Measurements from ENCODE around the gene ZNF236. TPM values are rescaled to one million over a fixed set of nuclear protein-coding genes. Genes with fewer than 3 reads are reported as not detected.

The ZNF236 gene
- total and polyA plus RNA-seq, 2 donors (not counting 3 experiments of a cell fraction or from before 2014, with no cell fraction given): 4.5 to 14.7 TPM

GRCh38 chr18:76913583-76913982 is 91.2 kb downstream of the ZNF236 start:
- no peaks in the 10 kb centered on the region for H3K79me2 ChIP-seq (ENCODE audit: control insufficient read depth, insufficient read depth, low read length)
- H3K9ac ChIP-seq (replicated peaks; ENCODE audit: extremely low read depth, insufficient read depth, low read length): no peak overlapping the region
- H3K27ac ChIP-seq (ENCODE audit: insufficient read depth, low read depth, low read length): no peak overlapping the region
- H3K27me3 ChIP-seq (ENCODE audit: control insufficient read depth in 2 of 2, insufficient read depth in 2 of 2, low read length in 2 of 2): no peaks in the 10 kb centered on the region
- H3K4me2 ChIP-seq (ENCODE audit: insufficient read depth, low read length): no peak overlapping the region
- TF ChIP-seq MYC (IDR thresholded peaks at IDR 0.05; ENCODE audit: low read depth, low read length): no peak
- no peak for TF ChIP-seq CTCF (IDR thresholded peaks at IDR 0.05; ENCODE audit: extremely low read depth in 1 of 2, insufficient read depth in 1 of 2, low read depth in 1 of 2, low read length in 2 of 2)
- TF ChIP-seq FOS (IDR thresholded peaks at IDR 0.05; ENCODE audit: borderline replicate concordance, insufficient read depth, low read length): no peak
- no peak for TF ChIP-seq POLR2A (IDR thresholded peaks at IDR 0.05; ENCODE audit: low read depth, low read length)
- no peak for TF ChIP-seq GATA2 (IDR thresholded peaks at IDR 0.05; ENCODE audit: insufficient read depth, insufficient read length, low read depth, low read length)
- TF ChIP-seq EZH2 (IDR thresholded peaks at IDR 0.05; ENCODE audit: borderline replicate concordance, low read depth, low read length, severe bottlenecking): no peak
- no peak for TF ChIP-seq POLR2AphosphoS5 (IDR thresholded peaks at IDR 0.05; ENCODE audit: insufficient read depth, low read depth, low read length)
- no peak for TF ChIP-seq JUN (IDR thresholded peaks at IDR 0.05; ENCODE audit: borderline replicate concordance, insufficient read depth, insufficient read length, low read depth)
- no peak for TF ChIP-seq MAX (IDR thresholded peaks at IDR 0.05; ENCODE audit: insufficient read depth, insufficient read length)
- no peak overlapping the region for H2AFZ ChIP-seq (ENCODE audit: low read depth, low read length)
- DNase-seq (ENCODE audit: low read depth, low spot score) (no peak), FAIRE-seq (no peak)
- no peaks in the 10 kb centered on the region for H4K20me1 ChIP-seq (replicated peaks; ENCODE audit: control insufficient read depth, extremely low read depth, insufficient read depth, low read length)
- H3K9me3 ChIP-seq (replicated peaks; ENCODE audit: control insufficient read depth, insufficient read depth, low read length): no peaks in the 10 kb centered on the region
- H3K4me1 ChIP-seq (ENCODE audit: control insufficient read depth, extremely low read depth, insufficient read depth, low read length): no peaks in the 10 kb centered on the region
- H3K36me3 ChIP-seq (ENCODE audit: control insufficient read depth in 2 of 2, extremely low read depth in 1 of 2, insufficient read depth in 2 of 2, low read length in 2 of 2): peaks cover 0 to 3% of the 10 kb centered on the region in 2 experiments
- dilution Hi-C loops (cut with MboI; ENCODE audit: extremely low pct_ligation_motif_present, low sequenced_read_pairs) (no loop called here), intact Hi-C loops (cut with micrococcal nuclease) (no loop called here)
- CTCF ChIA-PET: interaction anchor here (2.5 kb wide), 1 partner anchor 9 kb away, joined by 8 read pairs; no protein-coding TSS in a partner anchor
- no peak overlapping the region for H3K4me3 ChIP-seq (replicated peaks in 1 of 3; ENCODE audit: insufficient read depth in 1 of 3, low read depth in 1 of 3, low read length in 3 of 3)
- no TSS peak for BruUV-seq (replicated peaks)
- H3K9me1 ChIP-seq (replicated peaks; ENCODE audit: control insufficient read depth, extremely low read depth, insufficient read depth, low read length): no peaks in the 10 kb centered on the region
- POLR2A ChIA-PET: no interaction called here

All from endothelial cell of umbilical vein (primary cell).